HepG2 (cell line): ENCODE results near the gene RBM22. TPM values are rescaled to one million over a fixed set of nuclear protein-coding genes. Genes with fewer than 3 reads are reported as not detected.

ENCODE experiments used
- ATAC-seq: fragments of 200-7000 bp; cut with Tn5 transposase; 3 replicates; pipeline ENCODE4 v1.9.1; 2020; ENCODE audit warnings: mild to moderate bottlenecking, moderate library complexity
- BruUV-seq: library from RNA; stranded (reverse); fragments of 400-500 nt; replicated peaks from 2 replicates; lab custom pipeline; 2021; lab: Mats Ljungman, UMichigan
- CTCF ChIA-PET: fragments of 300-600 bp; formaldehyde crosslinking; extraction: SDS; loops from one replicate; lab custom pipeline; 2021; ENCODE audit warnings: low total read pairs, inconsistent platforms, low intra/inter-chr PET ratio; lab: Yijun Ruan, JAX
- POLR2A ChIA-PET: fragments of 350-600 bp; sonication (Branson Sonifier 250); formaldehyde crosslinking; loops from one replicate; lab custom pipeline; 2020; ENCODE audit warnings: antibody characterized with exemption, inconsistent platforms; lab: Yijun Ruan, JAX
- DNase-seq: peaks from one replicate; pipeline ENCODE4 v3.0.0-alpha.2; 2015; ENCODE audit warnings: low spot score
- FAIRE-seq: peaks from 3 replicates; lab custom pipeline; 2011; peaks lifted over from hg19 to GRCh38; lab: Jason Lieb, UNC
- H2AFZ ChIP-seq: one replicate; pipeline ENCODE4 v1.6.1; 2011; ENCODE audit warnings: low read length, inconsistent platforms
- H3K27ac ChIP-seq: fragments of 300-600 bp; 3 replicates; pipeline ENCODE4 v1.8.0; 2011; ENCODE audit warnings: mixed run types, mild to moderate bottlenecking, mixed read lengths, low read length, inconsistent platforms; ENCODE audit not compliant: insufficient read depth; ENCODE audit errors: extremely low read length
- H3K27me3 ChIP-seq, 2 experiments: fragments of 200-600 bp in 1 of 2; 2 replicates in 1 of 2; 3 replicates in 1 of 2; pipeline versions ENCODE4 v1.6.0 to v1.8.0; 2011; ENCODE audit warnings: low read length in 2 of 2, mild to moderate bottlenecking in 2 of 2, moderate library complexity in 2 of 2, inconsistent platforms in 1 of 2; ENCODE audit not compliant: insufficient read depth in 2 of 2, control insufficient read depth in 1 of 2
- H3K36me3 ChIP-seq, 2 experiments: fragments of 200-600 bp in 1 of 2; replicated peaks in 1 of 2; 2 replicates in 1 of 2; 3 replicates in 1 of 2; pipeline versions ENCODE4 v1.5.1 to v1.8.0; 2011; ENCODE audit warnings: low read length in 2 of 2, inconsistent platforms in 1 of 2; ENCODE audit not compliant: insufficient read depth in 2 of 2, control insufficient read depth in 1 of 2
- H3K4me1 ChIP-seq: 2 replicates; pipeline ENCODE4 v1.5.1; 2012; ENCODE audit warnings: low read length, inconsistent platforms; ENCODE audit not compliant: insufficient read depth
- H3K4me2 ChIP-seq: 2 replicates; pipeline ENCODE4 v1.6.0; 2011; ENCODE audit warnings: low read depth, low read length, inconsistent platforms
- H3K4me3 ChIP-seq, 3 experiments: fragments of 200-600 bp in 1 of 3; sonication (generic), shearing (Covaris generic) in 1 of 3; replicated peaks in 1 of 3; 2 replicates each; pipeline ENCODE4 v1.5.1; 2011 to 2016; ENCODE audit warnings: low read length in 3 of 3, inconsistent platforms in 2 of 3, low read depth in 2 of 3, mild to moderate bottlenecking in 2 of 3, control low read depth in 1 of 3, mixed read lengths in 1 of 3; ENCODE audit not compliant: insufficient read depth in 1 of 3
- H3K79me2 ChIP-seq: one replicate; pipeline ENCODE4 v1.6.1; 2011; ENCODE audit warnings: low read length, inconsistent platforms; ENCODE audit not compliant: insufficient read depth
- H3K9ac ChIP-seq: 2 replicates; pipeline ENCODE4 v1.6.0; 2011; ENCODE audit warnings: mild to moderate bottlenecking, low read depth, low read length, inconsistent platforms; ENCODE audit not compliant: insufficient read depth
- H3K9me3 ChIP-seq: 2 replicates; pipeline ENCODE4 v1.5.1; 2012; ENCODE audit warnings: mild to moderate bottlenecking, low read length
- H4K20me1 ChIP-seq: 2 replicates; pipeline ENCODE4 v1.6.0; 2011; ENCODE audit warnings: inconsistent platforms, mild to moderate bottlenecking, low read length, moderate library complexity; ENCODE audit not compliant: insufficient read depth
- ARID5B ChIP-seq: IDR thresholded peaks from 2 replicates; pipeline ENCODE4 v1.4.0; 2020; ENCODE audit warnings: mild to moderate bottlenecking, missing genetic modification reagents
- ATF2 ChIP-seq: sonication (generic); formaldehyde crosslinking; IDR thresholded peaks from 2 replicates; pipeline ENCODE4 v1.4.0; 2020; ENCODE audit warnings: missing genetic modification reagents
- CCAR2 ChIP-seq: fragments of 200-400 bp; formaldehyde crosslinking; optimal IDR thresholded peaks from 2 replicates; pipeline ENCODE3; 2018; ENCODE audit warnings: low read depth, mild to moderate bottlenecking, low read length, moderate library complexity
- KDM6A ChIP-seq: IDR thresholded peaks from 2 replicates; pipeline ENCODE4 v1.6.1; 2016; ENCODE audit warnings: low read depth
- KLF12 ChIP-seq: sonication (generic); formaldehyde crosslinking; IDR thresholded peaks from 2 replicates; pipeline ENCODE4 v1.4.0; 2020; ENCODE audit warnings: missing genetic modification reagents, borderline replicate concordance
- MXD1 ChIP-seq: sonication (generic); formaldehyde crosslinking; IDR thresholded peaks from 2 replicates; pipeline ENCODE4 v1.4.0; 2020; ENCODE audit warnings: mild to moderate bottlenecking, missing genetic modification reagents
- REXO4 ChIP-seq: sonication (generic); formaldehyde crosslinking; IDR thresholded peaks from 2 replicates; pipeline ENCODE4 v1.8.0; 2022; ENCODE audit warnings: missing genetic modification reagents, mild to moderate bottlenecking, borderline replicate concordance
- TAF1 ChIP-seq: sonication (generic); formaldehyde crosslinking; IDR thresholded peaks from 2 replicates; pipeline ENCODE4 v1.4.0; 2020; ENCODE audit warnings: missing genetic modification reagents
- WIZ ChIP-seq: sonication (generic); formaldehyde crosslinking; IDR thresholded peaks from 2 replicates; pipeline ENCODE4 v1.5.1; 2020; ENCODE audit warnings: mild to moderate bottlenecking, missing genetic modification reagents
- ZBTB20 ChIP-seq: sonication (generic); formaldehyde crosslinking; IDR thresholded peaks from 2 replicates; pipeline ENCODE4 v1.8.1; 2023; ENCODE audit warnings: missing genetic modification reagents, low read depth, mild to moderate bottlenecking, borderline replicate concordance
- ZBTB7A ChIP-seq: sonication (generic); formaldehyde crosslinking; IDR thresholded peaks from 2 replicates; pipeline ENCODE4 v1.8.0; 2022; ENCODE audit warnings: mild to moderate bottlenecking, missing genetic modification reagents
- ZNF207 ChIP-seq: fragments of 450-650 bp; IDR thresholded peaks from 2 replicates; pipeline ENCODE4 v1.6.1; 2016; ENCODE audit warnings: antibody characterized with exemption, borderline replicate concordance
- ZNF281 ChIP-seq: sonication (generic); formaldehyde crosslinking; IDR thresholded peaks from 2 replicates; pipeline ENCODE4 v1.4.0; 2020; ENCODE audit warnings: missing genetic modification reagents, borderline replicate concordance
- ZNF770 ChIP-seq: sonication (generic); formaldehyde crosslinking; IDR thresholded peaks from 2 replicates; pipeline ENCODE4 v1.5.0; 2020; ENCODE audit warnings: mild to moderate bottlenecking, missing genetic modification reagents
- ZSCAN12 ChIP-seq: sonication (generic); formaldehyde crosslinking; IDR thresholded peaks from 2 replicates; pipeline ENCODE4 v1.9.0; 2021; ENCODE audit warnings: mild to moderate bottlenecking, missing genetic modification reagents
- in situ Hi-C: cut with HindIII; loops from 2 replicates; pipeline ENCODE4 v1.10.0; 2017; ENCODE audit warnings: low pct_unique_long_range_greater_than_20kb; ENCODE audit not compliant: extremely low pct_ligation_motif_present
- intact Hi-C: fragments of 100-400 bp; cut with micrococcal nuclease; formaldehyde crosslinking; loops from one replicate; pipeline ENCODE4 v1.10.0; 2022; ENCODE audit not compliant: unreplicated experiment
- polyA plus RNA-seq, 8 experiments: library from polyadenylated mRNA; depleted of rRNA in 3 of 8; stranded (reverse) in 7 of 8; unstranded in 1 of 8; fragments of >200 nt; fragmentation: Illumina TruSeq in 4 of 8; extraction: Trizol in 4 of 8; gene quantifications; 2 replicates each; pipeline versions ENCODE4 v1.2.1 to v1.2.3, GENCODE V29; 2011 to 2016; ENCODE audit warnings: low read depth in 4 of 8, missing spikeins in 1 of 8, mixed read lengths in 1 of 8; ENCODE audit not compliant: insufficient read depth in 1 of 8
- total RNA-seq, 5 experiments: library from RNA; depleted of rRNA; stranded (reverse); fragments of >200 nt; fragmentation: Illumina TruSeq; extraction: Trizol; gene quantifications; 2 replicates each; pipeline ENCODE4 v1.2.3, GENCODE V29; 2016; ENCODE audit warnings: low read depth in 1 of 5

RBM22 gene
- total and polyA plus RNA-seq, 2 of the 13 experiments (the other 11 are each of a cell fraction or from before 2014, with no cell fraction given): 28.3 to 35.0 TPM

GRCh38 chr5:150740992-150741391, 40.1 kb upstream of the RBM22 start:
- in situ Hi-C loops: no loop called here
- ATAC-seq: no peak

More at GRCh38 chr5:150740992-150741391, 40.1 kb upstream of the RBM22 start:
- no TSS peak for BruUV-seq
- Histone ChIP-seq H4K20me1 (no peaks in the 10 kb centered on the region), H3K4me1 (peaks cover 7% of the 10 kb centered on the region), H3K36me3 (peaks cover 0 to 25% of the 10 kb centered on the region in 2 experiments; a peak in 2 of 5 replicates), H3K9me3 (no peaks in the 10 kb centered on the region; the same call in 1 of the 2 replicates), H3K27me3 (no peaks in the 10 kb centered on the region), H3K4me2 (no peak overlapping the region), H2AFZ (no peak overlapping the region), H3K27ac (no peak overlapping the region), H3K4me3 (no peak overlapping the region), H3K79me2 (peaks cover 25% of the 10 kb centered on the region), H3K9ac (no peak overlapping the region)
- POLR2A ChIA-PET: interaction anchor here (1.1 kb wide), 1 partner anchor 40 kb away, joined by 3 read pairs; the partner anchor contains the start of gene RBM22
- CTCF ChIA-PET: no interaction called here
- TF ChIP-seq CCAR2 (no peak), ZBTB20 (CRISPR knock-in tag) (no peak), ZNF770 (CRISPR knock-in tag) (no peak), ZBTB7A (CRISPR knock-in tag) (no peak), ZSCAN12 (CRISPR knock-in tag) (no peak), WIZ (CRISPR knock-in tag) (no peak), KLF12 (CRISPR knock-in tag) (no peak), ARID5B (CRISPR knock-in tag) (no peak), ATF2 (CRISPR knock-in tag) (no peak), ZNF281 (CRISPR knock-in tag) (no peak), KDM6A (no peak), MXD1 (CRISPR knock-in tag) (no peak), REXO4 (CRISPR knock-in tag) (no peak), TAF1 (CRISPR knock-in tag) (no peak), ZNF207 (no peak)
- intact Hi-C loops: no loop called here
- DNase-seq (no peak), FAIRE-seq (no peak)
